CD8-positive, alpha-beta memory T cell (primary cell): ENCODE results near the gene DUOX2. TPM values are rescaled to one million over a fixed set of nuclear protein-coding genes. Genes with fewer than 3 reads are reported as not detected.
"Not testable (repeated sequence)": the region's sequence is repeated elsewhere in the genome, so short reads cannot be mapped to it uniquely, and the experiment has no call there.

Experiments used
- CTCF ChIA-PET: fragments of 350-600 bp; sonication (Branson Sonifier 250); formaldehyde crosslinking; loops from one replicate; lab custom pipeline; 2021; ENCODE audit warnings: antibody characterized with exemption; lab: Charles Lee
- POLR2A ChIA-PET: fragments of 350-600 bp; sonication (Branson Sonifier 250); formaldehyde crosslinking; loops from one replicate; lab custom pipeline; 2021; ENCODE audit warnings: antibody characterized with exemption; lab: Charles Lee
- DNase-seq, 5 donors: peaks; one replicate each; pipeline versions ENCODE4 v3.0.0 to v3.0.0-alpha.2; 2020 to 2022; ENCODE audit warnings: mixed read lengths in 1 of 5
- H3K27ac ChIP-seq: one replicate; pipeline ENCODE4 v1.7.0; 2013; ENCODE audit warnings: low read depth, mild to moderate bottlenecking, low read length, moderate library complexity
- H3K27me3 ChIP-seq: 2 replicates; pipeline ENCODE4 v1.7.0; 2013; ENCODE audit warnings: low read length, mild to moderate bottlenecking; ENCODE audit not compliant: insufficient read depth, poor library complexity, severe bottlenecking
- H3K36me3 ChIP-seq: 2 replicates; pipeline ENCODE4 v1.7.0; 2013; ENCODE audit warnings: mild to moderate bottlenecking, low read length, moderate library complexity; ENCODE audit not compliant: insufficient read depth
- H3K4me1 ChIP-seq: 2 replicates; pipeline ENCODE4 v1.7.0; 2013; ENCODE audit warnings: mild to moderate bottlenecking, low read length, moderate library complexity; ENCODE audit not compliant: insufficient read depth
- H3K4me3 ChIP-seq: 2 replicates; pipeline ENCODE4 v1.7.0; 2013; ENCODE audit warnings: mild to moderate bottlenecking, low read length
- H3K9me3 ChIP-seq: 2 replicates; pipeline ENCODE4 v1.7.0; 2013; ENCODE audit warnings: mild to moderate bottlenecking, low read length
- H3K27ac Mint-ChIP-seq, 8 donors: one replicate each; pipeline ENCODE4 v1.8.0; 2020 to 2021; ENCODE audit warnings: mixed read lengths in 8 of 8, mild to moderate bottlenecking in 6 of 8, inconsistent platforms in 3 of 8, moderate library complexity in 3 of 8
- H3K27me3 Mint-ChIP-seq, 2 donors: one replicate each; pipeline ENCODE4 v1.8.0; 2020 to 2021; ENCODE audit warnings: mixed read lengths in 2 of 2, mild to moderate bottlenecking in 1 of 2, moderate library complexity in 1 of 2
- H3K36me3 Mint-ChIP-seq, 3 donors: one replicate each; pipeline ENCODE4 v1.8.0; 2020 to 2021; ENCODE audit warnings: mixed read lengths in 3 of 3, inconsistent platforms in 1 of 3, mild to moderate bottlenecking in 1 of 3
- H3K4me1 Mint-ChIP-seq, 3 donors: one replicate each; pipeline ENCODE4 v1.8.0; 2020 to 2021; ENCODE audit warnings: mixed read lengths in 3 of 3, inconsistent platforms in 1 of 3, mild to moderate bottlenecking in 1 of 3
- H3K4me3 Mint-ChIP-seq, 7 donors: one replicate each; pipeline ENCODE4 v1.8.0; 2020 to 2021; ENCODE audit warnings: mixed read lengths in 7 of 7, mild to moderate bottlenecking in 6 of 7, moderate library complexity in 4 of 7, inconsistent platforms in 2 of 7
- H3K9me3 Mint-ChIP-seq, 5 donors: one replicate each; pipeline ENCODE4 v1.8.0; 2020 to 2022; ENCODE audit warnings: mixed read lengths in 5 of 5, mild to moderate bottlenecking in 3 of 5, moderate library complexity in 2 of 5, inconsistent platforms in 1 of 5
- polyA plus RNA-seq: library from polyadenylated mRNA; unstranded; fragments of 300-500 nt; fragmentation: Illumina TruSeq; gene quantifications from one replicate; pipeline ENCODE4 v1.2.3, GENCODE V29; 2021
- total RNA-seq, 2 experiments: library from RNA; stranded (reverse); gene quantifications; one replicate each; pipeline ENCODE4 v1.2.3, GENCODE V29; 2021

Gene DUOX2
- total and polyA plus RNA-seq, 3 experiments from 2014 or later: not detected

DNA sequence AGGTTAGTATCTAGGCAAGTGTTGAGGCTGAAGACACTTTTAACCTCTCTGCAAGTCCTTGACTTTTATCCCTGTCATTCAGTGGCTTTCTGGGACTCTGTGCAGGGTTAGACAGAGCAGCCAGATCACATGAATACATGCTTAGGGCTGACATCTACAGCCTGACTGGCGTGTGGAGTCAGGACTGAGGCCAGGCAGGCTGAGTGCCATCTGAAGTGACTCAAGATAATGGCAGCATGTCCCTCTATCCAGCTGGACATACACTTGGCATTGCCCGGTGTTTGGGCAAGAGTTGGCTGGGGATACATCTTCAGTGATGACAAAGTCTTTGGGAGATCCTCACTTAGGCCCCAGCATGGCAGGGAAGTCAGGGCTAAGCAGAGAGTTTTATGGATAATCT is 22.4 kb downstream of the DUOX2 start:
- Histone ChIP-seq H3K36me3 (no peaks in the 10 kb centered on the region), H3K4me3 (no peak overlapping the region), H3K27me3 (no peaks in the 10 kb centered on the region), H3K4me1 (no peaks in the 10 kb centered on the region), H3K9me3 (no peaks in the 10 kb centered on the region), H3K27ac (no peak overlapping the region)
- Mint-ChIP-seq H3K36me3 (no peaks in the 10 kb centered on the region), H3K4me3 (no peak overlapping the region), H3K27me3 (peaks cover 3 to 46% of the 10 kb centered on the region in 2 donors), H3K9me3 (no peaks in the 10 kb centered on the region), H3K27ac (no peak overlapping the region), H3K4me1 (no peaks in the 10 kb centered on the region)
- CTCF ChIA-PET: interaction anchor here (1.3 kb wide), 1 partner anchor 27 kb away, joined by 4 read pairs; no protein-coding TSS in a partner anchor
- POLR2A ChIA-PET: no interaction called here
- DNase-seq: no peak

DNA sequence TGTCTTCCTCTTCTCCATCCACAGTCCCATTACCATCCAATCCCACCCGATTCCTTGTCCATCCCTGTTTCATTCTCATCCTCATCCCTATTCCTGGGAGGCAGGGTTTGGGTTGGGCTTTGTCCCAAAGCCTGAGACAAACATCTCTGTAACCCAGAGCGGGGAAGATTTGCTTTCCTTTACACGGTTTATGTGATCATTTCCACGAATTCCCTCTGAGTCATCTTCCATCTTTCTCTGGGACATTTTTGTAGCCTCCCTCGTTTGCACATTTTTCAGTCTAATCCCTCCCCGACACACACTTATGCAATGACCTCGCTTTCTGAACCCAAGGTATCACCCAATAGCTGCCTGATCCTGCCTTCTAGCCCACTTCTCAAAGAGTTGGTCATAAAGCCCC is 22.8 kb downstream of the DUOX2 start:
- no peak overlapping the region for H3K4me3 ChIP-seq
- no peaks in the 10 kb centered on the region for H3K27me3 ChIP-seq
- POLR2A ChIA-PET: no interaction called here
- H3K36me3 Mint-ChIP-seq: no peaks in the 10 kb centered on the region
- no peaks in the 10 kb centered on the region for H3K9me3 ChIP-seq
- H3K36me3 ChIP-seq: no peaks in the 10 kb centered on the region
- H3K27ac Mint-ChIP-seq: no peak overlapping the region
- H3K4me1 Mint-ChIP-seq: no peaks in the 10 kb centered on the region
- CTCF ChIA-PET: no interaction called here
- H3K27me3 Mint-ChIP-seq: peaks cover 3 to 46% of the 10 kb centered on the region in 2 donors
- H3K4me3 Mint-ChIP-seq: no peak overlapping the region
- no peak overlapping the region for H3K27ac ChIP-seq
- DNase-seq: no peak
- no peaks in the 10 kb centered on the region for H3K9me3 Mint-ChIP-seq
- no peaks in the 10 kb centered on the region for H3K4me1 ChIP-seq

DNA sequence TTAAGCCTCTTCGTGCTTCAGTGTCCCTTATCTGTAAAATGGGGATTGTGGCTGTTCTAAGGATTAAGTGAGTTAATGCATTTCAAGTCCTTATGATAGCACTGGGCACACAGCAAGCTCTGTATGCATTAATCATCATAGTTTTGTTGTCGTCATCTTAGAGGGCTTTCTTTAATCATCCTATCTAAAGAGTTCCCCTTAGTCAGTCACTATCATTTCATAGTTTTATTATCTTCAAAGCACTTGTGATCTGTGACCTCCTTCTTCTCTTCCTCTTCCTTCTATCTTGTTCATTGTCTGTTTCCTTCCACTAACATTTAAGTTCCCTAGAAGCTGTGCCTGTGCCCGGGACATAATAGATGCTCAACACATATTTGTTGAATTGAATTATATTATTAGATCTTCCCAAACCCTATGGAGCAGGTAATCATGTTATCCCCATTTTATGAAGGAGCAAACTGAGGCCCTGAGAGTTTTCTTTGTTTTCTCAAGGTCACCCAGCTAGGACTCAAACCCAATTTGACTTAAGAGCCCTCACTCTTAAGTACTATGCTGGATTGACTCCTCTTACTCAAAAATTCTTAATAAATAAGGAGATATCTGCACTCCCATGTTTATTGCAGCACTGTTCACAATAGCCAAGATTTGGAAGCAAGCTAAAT is 24.1 kb downstream of the DUOX2 start:
- CTCF ChIA-PET: no interaction called here
- Mint-ChIP-seq H3K9me3 (no peaks in the 10 kb centered on the region), H3K4me1 (no peaks in the 10 kb centered on the region)

DNA sequence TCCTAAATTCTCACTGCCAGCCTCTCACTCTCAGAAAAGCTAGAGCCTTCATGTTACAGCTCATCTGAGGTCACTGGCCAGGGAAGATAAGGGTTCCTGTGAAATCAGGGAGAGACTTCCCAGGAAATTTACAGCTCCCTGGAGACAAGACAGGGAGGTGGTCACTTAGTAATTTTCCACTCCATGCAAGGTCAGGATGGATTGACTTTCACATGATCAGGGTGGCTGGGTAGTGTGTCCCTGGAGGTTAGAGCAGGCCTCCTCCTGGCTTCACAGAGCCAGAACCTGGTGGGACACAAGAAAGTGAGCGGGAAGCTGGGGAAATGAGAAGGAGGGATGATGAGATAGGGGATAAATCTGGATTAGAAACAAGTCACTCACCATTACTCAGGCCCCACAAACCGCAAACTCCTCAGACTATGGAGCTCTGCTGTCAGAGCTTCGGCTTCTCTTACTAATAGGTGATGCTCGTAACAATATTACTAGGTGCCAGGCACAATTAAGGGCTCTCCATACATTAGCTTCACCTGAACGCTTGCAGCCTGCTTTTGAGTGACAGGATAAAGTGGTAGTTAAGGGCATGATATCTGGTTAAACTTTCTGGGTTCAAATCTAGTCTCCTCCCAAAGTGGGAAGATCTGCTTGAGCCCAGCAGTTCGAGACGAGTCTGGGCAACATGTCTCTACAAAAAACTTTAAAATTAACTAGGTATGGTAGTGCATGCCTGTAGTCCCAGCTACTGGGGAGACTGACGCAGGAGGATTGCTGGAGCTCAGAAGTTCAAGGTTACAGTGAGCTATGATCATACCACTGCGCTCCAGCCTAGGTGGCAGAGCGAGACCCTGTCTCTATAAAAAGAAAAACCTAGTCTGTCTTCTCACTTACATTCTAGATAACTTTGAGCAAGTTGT is 24.9 kb downstream of the DUOX2 start:
- no peaks in the 10 kb centered on the region for H3K4me1 Mint-ChIP-seq
- ChIA-PET POLR2A (no interaction called here), CTCF (interaction anchor here (0.9 kb wide), 1 partner anchor 29 kb away, joined by 3 read pairs; no protein-coding TSS in a partner anchor)
- DNase-seq: no peak
- Histone ChIP-seq H3K27me3 (no peaks in the 10 kb centered on the region), H3K36me3 (no peaks in the 10 kb centered on the region), H3K4me3 (no peak overlapping the region), H3K27ac (no peak overlapping the region), H3K9me3 (no peaks in the 10 kb centered on the region), H3K4me1 (no peaks in the 10 kb centered on the region)
- peaks cover 3 to 56% of the 10 kb centered on the region in 2 donors for H3K27me3 Mint-ChIP-seq
- no peak overlapping the region for H3K27ac Mint-ChIP-seq
- no peaks in the 10 kb centered on the region for H3K36me3 Mint-ChIP-seq
- H3K4me3 Mint-ChIP-seq: no peak overlapping the region
- no peaks in the 10 kb centered on the region for H3K9me3 Mint-ChIP-seq

More for the DNA sequence above, 24.1 kb downstream of the DUOX2 start:
- no peak for DNase-seq
- no peaks in the 10 kb centered on the region for H3K27me3 ChIP-seq
- Mint-ChIP-seq H3K27ac (no peak overlapping the region), H3K27me3 (peaks cover 3 to 54% of the 10 kb centered on the region in 2 donors), H3K4me3 (no peak overlapping the region), H3K36me3 (no peaks in the 10 kb centered on the region)
- no peaks in the 10 kb centered on the region for H3K9me3 ChIP-seq
- POLR2A ChIA-PET: no interaction called here
- no peak overlapping the region for H3K27ac ChIP-seq
- H3K36me3 ChIP-seq: no peaks in the 10 kb centered on the region
- H3K4me1 ChIP-seq: no peaks in the 10 kb centered on the region
- no peak overlapping the region for H3K4me3 ChIP-seq

DNA sequence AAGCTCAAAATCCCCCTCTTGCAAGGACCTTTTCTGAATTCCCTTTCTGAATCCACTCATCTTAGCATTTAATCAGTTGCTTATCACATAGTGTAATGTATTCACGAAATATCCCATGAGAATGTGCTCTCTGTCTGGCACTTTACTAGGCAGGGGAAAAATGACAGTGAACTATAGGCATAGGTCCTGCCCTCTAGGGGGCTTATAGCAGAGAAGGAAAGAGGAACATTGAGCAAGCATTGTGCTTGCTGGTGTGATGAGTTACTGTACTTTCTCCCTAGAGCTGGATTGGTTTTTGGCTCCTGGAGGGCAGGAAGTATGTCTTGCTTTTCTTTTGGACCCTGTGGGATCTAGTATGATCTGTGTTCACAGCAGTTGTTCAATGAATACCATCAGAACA is 26.5 kb downstream of the DUOX2 start:
- POLR2A ChIA-PET: no interaction called here
- Histone ChIP-seq H3K27me3 (no peaks in the 10 kb centered on the region), H3K9me3 (no peaks in the 10 kb centered on the region), H3K36me3 (no peaks in the 10 kb centered on the region), H3K27ac (no peak overlapping the region), H3K4me3 (no peak overlapping the region), H3K4me1 (no peaks in the 10 kb centered on the region)
- H3K4me3 Mint-ChIP-seq: no peak overlapping the region
- CTCF ChIA-PET: no interaction called here
- H3K36me3 Mint-ChIP-seq: no peaks in the 10 kb centered on the region
- no peaks in the 10 kb centered on the region for H3K9me3 Mint-ChIP-seq
- no peaks in the 10 kb centered on the region for H3K4me1 Mint-ChIP-seq
- peaks cover 3 to 63% of the 10 kb centered on the region in 2 donors for H3K27me3 Mint-ChIP-seq
- no peak overlapping the region for H3K27ac Mint-ChIP-seq
- DNase-seq: no peak

DNA sequence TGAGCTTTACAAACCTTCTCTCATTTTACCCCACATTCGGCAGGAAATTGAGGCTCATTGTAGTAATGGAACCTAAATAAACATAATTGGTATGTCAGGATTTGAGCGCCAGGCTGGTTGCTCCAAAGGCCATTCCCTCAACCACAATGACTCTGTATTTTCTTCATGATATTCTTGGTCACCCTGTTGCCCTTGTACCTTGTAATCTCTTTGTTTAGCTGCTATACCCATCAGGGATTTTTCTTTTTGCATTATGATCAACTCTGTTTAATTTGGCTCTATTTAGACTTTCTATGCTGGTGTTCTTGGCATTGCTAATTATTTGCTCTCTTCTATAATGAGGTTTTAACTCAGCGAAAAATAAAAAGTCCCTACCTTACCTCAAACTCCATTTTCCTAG is 29.8 kb downstream of the DUOX2 start:
- Mint-ChIP-seq H3K9me3 (no peaks in the 10 kb centered on the region), H3K36me3 (no peaks in the 10 kb centered on the region), H3K27ac (no peak overlapping the region), H3K27me3 (peaks cover 0 to 38% of the 10 kb centered on the region in 2 donors), H3K4me3 (no peak overlapping the region), H3K4me1 (no peaks in the 10 kb centered on the region)
- Histone ChIP-seq H3K4me1 (no peaks in the 10 kb centered on the region), H3K36me3 (no peaks in the 10 kb centered on the region), H3K27me3 (no peaks in the 10 kb centered on the region), H3K4me3 (no peak overlapping the region), H3K9me3 (no peaks in the 10 kb centered on the region), H3K27ac (no peak overlapping the region)
- POLR2A ChIA-PET: no interaction called here
- no peak for DNase-seq
- CTCF ChIA-PET: no interaction called here

DNA sequence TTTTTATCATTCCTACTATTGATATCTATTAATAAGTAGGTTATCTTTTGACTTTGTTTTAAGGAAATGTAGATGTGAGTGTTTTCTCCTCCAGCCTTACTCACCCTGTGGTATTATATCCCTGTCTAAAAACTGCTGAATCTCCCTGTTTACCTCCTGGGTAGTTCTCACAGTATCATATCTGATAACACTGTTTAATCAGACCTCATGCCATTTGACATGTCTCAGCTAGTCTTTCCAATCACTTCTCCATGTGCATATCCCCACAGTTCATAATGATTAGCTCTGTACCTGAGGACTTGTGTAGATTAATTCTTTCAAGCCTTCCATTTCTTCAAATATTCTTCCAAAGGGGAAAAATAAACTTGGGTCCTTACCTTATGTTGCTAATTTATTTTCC is 30.7 kb downstream of the DUOX2 start:
- Mint-ChIP-seq H3K27ac (no peak overlapping the region), H3K9me3 (no peaks in the 10 kb centered on the region), H3K4me1 (no peaks in the 10 kb centered on the region), H3K36me3 (no peaks in the 10 kb centered on the region), H3K27me3 (peaks cover 0 to 33% of the 10 kb centered on the region in 2 donors), H3K4me3 (no peak overlapping the region)
- Histone ChIP-seq H3K27ac (no peak overlapping the region), H3K36me3 (no peaks in the 10 kb centered on the region), H3K27me3 (no peaks in the 10 kb centered on the region), H3K9me3 (no peaks in the 10 kb centered on the region), H3K4me3 (no peak overlapping the region), H3K4me1 (no peaks in the 10 kb centered on the region)
- DNase-seq: no peak
- POLR2A ChIA-PET: no interaction called here
- CTCF ChIA-PET: no interaction called here

DNA sequence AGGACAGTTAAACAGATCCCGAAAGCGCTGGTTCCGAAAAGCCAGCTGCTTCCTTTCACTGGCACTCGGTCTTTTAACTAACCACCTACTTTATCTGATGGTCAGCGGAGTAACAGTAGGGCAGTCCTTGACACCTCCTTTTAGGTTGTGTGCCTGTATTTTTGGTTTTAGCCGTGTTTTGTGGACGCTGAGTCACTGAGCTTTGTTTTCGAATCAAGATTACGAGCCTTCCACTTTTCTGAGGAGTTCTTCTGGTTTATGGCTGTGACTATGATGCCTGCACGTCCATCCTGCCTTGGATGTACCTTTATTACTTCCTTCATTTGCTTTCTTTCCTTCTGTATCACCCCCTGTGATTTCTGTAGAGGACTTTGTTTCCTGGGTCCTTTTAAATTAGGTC is 31.6 kb downstream of the DUOX2 start:
- CTCF ChIA-PET, H3K9me3 Mint-ChIP-seq, H3K27me3 ChIP-seq, H3K4me1 ChIP-seq, H3K36me3 ChIP-seq, H3K9me3 ChIP-seq, DNase-seq, H3K27ac ChIP-seq, H3K4me3 ChIP-seq, H3K36me3 Mint-ChIP-seq, H3K4me1 Mint-ChIP-seq, POLR2A ChIA-PET, H3K27ac Mint-ChIP-seq, H3K4me3 Mint-ChIP-seq: not testable (repeated sequence)
- H3K27me3 Mint-ChIP-seq: peaks cover 0 to 25% of the 10 kb centered on the region in 2 donors
